ENCODE data around the gene SAG. TPM values are rescaled to one million over a fixed set of nuclear protein-coding genes. Genes with fewer than 3 reads are reported as not detected.

Gene SAG
- total and polyA plus RNA-seq, 2 experiments from 2014 or later, result not detected

GRCh38 chr2:233303252-233303651 is 4.4 kb upstream of the SAG start:
- H3K27ac Mint-ChIP-seq, result no peak overlapping the region
- H3K9me3 Mint-ChIP-seq, result no peaks in the 10 kb centered on the region; the same call in 2 of the 3 replicates
- peak in 1 of 2 experiments; percentile 52; a peak in 3 of 4 replicates for TF ChIP-seq CTCF (conservative IDR thresholded peaks at IDR 0.05; ENCODE audit: low read depth in 2 of 2)
- no peak for TF ChIP-seq JUNB (IDR thresholded peaks at IDR 0.05; ENCODE audit: unreplicated experiment)
- ATAC-seq (peak; percentile 84), DNase-seq (ENCODE audit: low spot score) (peak; percentile 62)
- Histone ChIP-seq H3K79me2 (replicated peaks; ENCODE audit: insufficient read depth) (no peaks in the 10 kb centered on the region), H2AFZ (no peak overlapping the region), H3K27me3 (ENCODE audit: insufficient read depth) (no peaks in the 10 kb centered on the region), H3K36me3 (ENCODE audit: insufficient read depth) (no peaks in the 10 kb centered on the region), H3K4me3 (no peak overlapping the region), H3F3A (replicated peaks; ENCODE audit: low read depth) (no peaks in the 10 kb centered on the region), H4K20me1 (replicated peaks; ENCODE audit: insufficient read depth) (no peaks in the 10 kb centered on the region), H3K27ac (ENCODE audit: low read depth) (no peak overlapping the region), H3K9me2 (ENCODE audit: insufficient read depth) (0 out of 2 replicates have a peak, but pooled peaks cover 3% of the 10 kb centered on the region), H3K4me2 (no peak overlapping the region), H3K4me1 (ENCODE audit: insufficient read depth) (no peaks in the 10 kb centered on the region)
- H3K4me1 Mint-ChIP-seq, result peaks cover 9% of the 10 kb centered on the region; the same call in 2 of the 3 replicates
- no peaks in the 10 kb centered on the region; the same call in 2 of the 3 replicates for H3K36me3 Mint-ChIP-seq (ENCODE audit: low read depth)
- no peak overlapping the region for H3K4me3 Mint-ChIP-seq
- no peaks in the 10 kb centered on the region for H3K27me3 Mint-ChIP-seq (ENCODE audit: insufficient read depth, low read depth, poor library complexity)

GRCh38 chr2:233311241-233311926 is 3.8 kb downstream of the SAG start:
- H3K9me3 Mint-ChIP-seq, result no peaks in the 10 kb centered on the region; the same call in 2 of the 3 replicates
- no peak for ATAC-seq
- H3K27me3 Mint-ChIP-seq (ENCODE audit: insufficient read depth, low read depth, poor library complexity), result no peaks in the 10 kb centered on the region
- TF ChIP-seq EZH2phosphoT487 (IDR thresholded peaks at IDR 0.05; ENCODE audit: unreplicated experiment) (no peak), REST (IDR thresholded peaks at IDR 0.05; ENCODE audit: unreplicated experiment) (no peak), ZNF114 (CRISPR knock-in tag; IDR thresholded peaks at IDR 0.05) (no peak), JUNB (IDR thresholded peaks at IDR 0.05; ENCODE audit: unreplicated experiment) (no peak), ZNF462 (CRISPR knock-in tag; IDR thresholded peaks at IDR 0.05) (no peak)

More at GRCh38 chr2:233311241-233311926, 3.8 kb downstream of the SAG start:
- Histone ChIP-seq H3K4me1 (ENCODE audit: insufficient read depth) (no peaks in the 10 kb centered on the region), H2AFZ (0 out of 2 replicates have a peak overlapping the region, but pooled peaks have one; percentile 23), H3K4me2 (no peak overlapping the region), H3F3A (replicated peaks; ENCODE audit: low read depth) (no peaks in the 10 kb centered on the region), H3K27ac (ENCODE audit: low read depth) (no peak overlapping the region), H3K9me2 (ENCODE audit: insufficient read depth) (no peaks in the 10 kb centered on the region), H3K36me3 (ENCODE audit: insufficient read depth) (no peaks in the 10 kb centered on the region), H4K20me1 (replicated peaks; ENCODE audit: insufficient read depth) (no peaks in the 10 kb centered on the region), H3K4me3 (no peak overlapping the region), H3K79me2 (replicated peaks; ENCODE audit: insufficient read depth) (no peaks in the 10 kb centered on the region), H3K27me3 (ENCODE audit: insufficient read depth) (no peaks in the 10 kb centered on the region)
- DNase-seq (ENCODE audit: low spot score), result no peak
- H3K4me3 Mint-ChIP-seq, result no peak overlapping the region
- H3K4me1 Mint-ChIP-seq, result no peaks in the 10 kb centered on the region
- H3K36me3 Mint-ChIP-seq (ENCODE audit: low read depth), result no peaks in the 10 kb centered on the region
- H3K27ac Mint-ChIP-seq, result no peak overlapping the region
